Measurements from ENCODE around the gene ZEB2. TPM values are rescaled to one million over a fixed set of nuclear protein-coding genes. Genes with fewer than 3 reads are reported as not detected.

Gene ZEB2
- total and polyA plus RNA-seq, 2 of the 8 experiments (the other 6 are each of a cell fraction or from before 2014, with no cell fraction given): 0.38 TPM; not detected in 1

GRCh38 chr2:144566448-144566847 lies 46.5 kb upstream of the ZEB2 start (continued):
- no peak for TF ChIP-seq CHD7 (IDR thresholded peaks at IDR 0.05; ENCODE audit: insufficient replicate concordance, low read length)
- no peak for TF ChIP-seq BRCA1 (IDR thresholded peaks at IDR 0.05; ENCODE audit: low read depth, low read length)
- no peak for TF ChIP-seq YY1 (IDR thresholded peaks at IDR 0.05; ENCODE audit: low read depth, low read length)
- no peak for TF ChIP-seq FOSL1 (IDR thresholded peaks at IDR 0.05; ENCODE audit: insufficient read depth, low read depth, low read length)
- TF ChIP-seq MAFK (IDR thresholded peaks at IDR 0.05; ENCODE audit: low read depth, low read length): no peak
- TF ChIP-seq EGR1 (IDR thresholded peaks at IDR 0.05; ENCODE audit: borderline replicate concordance, low read depth, low read length): no peak
- no peak for TF ChIP-seq SRF (IDR thresholded peaks at IDR 0.05; ENCODE audit: low read depth, low read length)
- no peak for TF ChIP-seq RNF2 (IDR thresholded peaks at IDR 0.05; ENCODE audit: borderline replicate concordance, low read depth, low read length, missing control alignments, poor library complexity, severe bottlenecking)
- TF ChIP-seq ASH2L (IDR thresholded peaks at IDR 0.05; ENCODE audit: low read length): no peak
